GM23248 (cell line): ENCODE results near the gene SCN9A.

Source experiments
- EZH2 ChIP-seq: fragments of 200-600 bp; sonication (generic); IDR thresholded peaks from 2 replicates; pipeline ENCODE4 v1.6.1; 2018; ENCODE audit warnings: antibody characterized with exemption, mild to moderate bottlenecking; ENCODE audit not compliant: insufficient read depth, poor library complexity, severe bottlenecking
- EZH2phosphoT487 ChIP-seq: fragments of 200-600 bp; sonication (generic); IDR thresholded peaks from 2 replicates; pipeline ENCODE4 v1.6.1; 2018; ENCODE audit warnings: antibody characterized with exemption, moderate library complexity, mild to moderate bottlenecking, low read depth; ENCODE audit not compliant: insufficient read depth

DNA sequence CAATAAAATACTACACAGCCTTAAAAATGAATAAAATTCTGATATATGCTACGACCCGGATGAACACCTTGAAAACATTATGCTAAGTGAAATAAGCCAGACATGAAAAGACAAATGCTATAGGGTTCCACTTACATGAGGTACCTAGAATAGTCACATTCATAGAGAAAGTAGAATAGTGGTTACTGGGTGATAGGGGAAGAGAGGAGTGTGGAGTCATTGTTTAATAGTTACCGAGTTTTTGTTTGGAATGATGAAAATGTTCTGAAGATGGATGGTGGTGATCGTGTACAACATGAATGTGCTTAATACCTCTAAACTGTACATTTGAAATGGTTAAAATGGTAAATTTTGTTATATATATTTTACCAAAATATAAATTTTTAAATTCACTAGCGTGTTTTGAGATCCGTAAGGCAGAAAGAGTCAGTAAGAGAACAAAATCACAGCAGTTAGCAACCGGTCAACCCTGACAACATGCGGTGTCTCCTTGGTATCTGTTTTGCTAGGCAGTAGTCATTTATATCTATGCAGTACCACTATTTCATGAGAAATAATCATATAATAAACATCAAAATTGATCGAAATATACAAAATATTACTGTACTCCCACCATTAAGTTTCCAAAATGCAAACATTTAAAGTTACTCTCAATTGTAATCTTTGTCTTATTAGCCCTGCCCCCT is 11.1 kb downstream of the SCN9A start:
- TF ChIP-seq EZH2phosphoT487 (no peak), EZH2 (no peak)
